Sigmoid colon (tissue), 7 donors: ENCODE results near the gene ARHGAP33. TPM values are rescaled to one million over a fixed set of nuclear protein-coding genes. Genes with fewer than 3 reads are reported as not detected.
"Not testable (repeated sequence)": the region's sequence is repeated elsewhere in the genome, so short reads cannot be mapped to it uniquely, and the experiment has no call there.

ENCODE experiments used
- DNase-seq: peaks from one replicate; pipeline ENCODE4 v3.0.0-alpha.2; 2019
- H3K27ac ChIP-seq, 4 donors: fragments of 200-600 bp; sonication (generic); one replicate each; pipeline ENCODE4 v1.5.1; 2016 to 2019; ENCODE audit warnings: mild to moderate bottlenecking in 1 of 4
- H3K27me3 ChIP-seq, 3 donors: fragments of 200-600 bp; sonication (generic); one replicate each; pipeline ENCODE4 v1.5.1; 2019; ENCODE audit warnings: mild to moderate bottlenecking in 1 of 3
- H3K36me3 ChIP-seq, 4 donors: fragments of 200-600 bp; sonication (generic); one replicate each; pipeline ENCODE4 v1.5.1; 2016 to 2019
- H3K4me1 ChIP-seq, 4 donors: fragments of 200-600 bp; sonication (generic); one replicate each; pipeline ENCODE4 v1.5.1; 2017 to 2019
- H3K4me3 ChIP-seq, 4 donors: fragments of 200-600 bp; sonication (generic); one replicate each; pipeline ENCODE4 v1.5.1; 2017 to 2019; ENCODE audit warnings: mild to moderate bottlenecking in 2 of 4, moderate library complexity in 1 of 4
- H3K9me3 ChIP-seq, 4 donors: fragments of 200-600 bp in 3 of 4; sonication (generic) in 3 of 4; one replicate each; pipeline versions ENCODE4 v1.5.1 to v1.6.1; 2013 to 2019
- CTCF ChIP-seq, 4 experiments: fragments of 450-650 bp in 3 of 4; fragments of 200-600 bp in 1 of 4; IDR thresholded peaks; one replicate each; pipeline ENCODE4 v1.5.1; 2016 to 2019; ENCODE audit warnings: antibody characterized with exemption in 4 of 4, mild to moderate bottlenecking in 3 of 4, moderate library complexity in 2 of 4
- EP300 ChIP-seq, 4 donors: sonication (generic); formaldehyde crosslinking; IDR thresholded peaks; one replicate each; pipeline ENCODE4 v1.6.1; 2017; ENCODE audit warnings: antibody characterized with exemption in 4 of 4
- POLR2A ChIP-seq, 2 donors: fragments of 450-650 bp; IDR thresholded peaks; one replicate each; pipeline ENCODE4 v1.6.1; 2016; ENCODE audit warnings: antibody characterized with exemption in 2 of 2, mild to moderate bottlenecking in 2 of 2, moderate library complexity in 2 of 2
- POLR2AphosphoS5 ChIP-seq, 4 donors: sonication (generic); formaldehyde crosslinking; IDR thresholded peaks; one replicate each; pipeline ENCODE4 v1.6.1; 2017; ENCODE audit warnings: antibody characterized with exemption in 4 of 4
- WGBS, 2 donors: extraction: QIAGEN DNeasy Blood & Tissue Kit; methylation state at CpG; one replicate each; pipeline ENCODE4 v1.1.7; 2013; 5-methylcytosine and 5-hydroxymethylcytosine counted together
- intact Hi-C: fragments of 100-400 bp; cut with DNase I; formaldehyde crosslinking; loops from one replicate; pipeline ENCODE4 v1.15.1; 2023
- polyA plus RNA-seq, 3 donors: library from polyadenylated mRNA; stranded (reverse); fragments of 200-250 nt; gene quantifications; one replicate each; pipeline ENCODE4 v1.2.3, GENCODE V29; 2013
- total RNA-seq, 4 donors: library from RNA; depleted of rRNA; stranded (reverse); fragments of >200 nt; gene quantifications; one replicate each; pipeline ENCODE4 v1.1.0, GENCODE V29; 2016
- donor health status: healthy with polysubstance abuse.
- donor health status: Bipolar disorder and iron deficiency.
- donor health status: healthy.

The ARHGAP33 gene
- total and polyA plus RNA-seq, 7 donors = 0.60 to 11.9 (median 6.1) TPM

- Histone ChIP-seq H3K9me3 (no peaks in the 10 kb centered on the region), H3K27ac (no peak overlapping the region), H3K36me3 (peaks cover 0 to 44% (median 12%) of the 10 kb centered on the region in 4 donors), H3K27me3 (no peaks in the 10 kb centered on the region), H3K4me3 (no peak overlapping the region), H3K4me1 (peaks cover 0 to 11% (median 0%) of the 10 kb centered on the region in 4 donors)
- WGBS, 2 donors = 88 to 90% methylated on average over 11 of the region's 11 CpGs
- TF ChIP-seq POLR2AphosphoS5 (IDR thresholded peaks at IDR 0.05) (no peak), CTCF (IDR thresholded peaks at IDR 0.05) (no peak), EP300 (IDR thresholded peaks at IDR 0.05) (no peak), POLR2A (IDR thresholded peaks at IDR 0.05) (no peak)
- no peak for DNase-seq
- intact Hi-C loops = no loop called here
Measured at GRCh38 chr19:35766571-35767104, 8.7 kb upstream of the ARHGAP33 start.

- Histone ChIP-seq H3K4me3 (no peak overlapping the region), H3K36me3 (peaks cover 0 to 36% (median 7%) of the 10 kb centered on the region in 4 donors), H3K4me1 (peaks cover 0 to 11% (median 0%) of the 10 kb centered on the region in 4 donors), H3K9me3 (no peaks in the 10 kb centered on the region), H3K27me3 (no peaks in the 10 kb centered on the region), H3K27ac (no peak overlapping the region)
- WGBS, 2 donors = 79 to 89% methylated on average over 34 of the region's 34 CpGs
- intact Hi-C loops = no loop called here
- TF ChIP-seq CTCF (IDR thresholded peaks at IDR 0.05) = no peak
- no peak for TF ChIP-seq EP300 (IDR thresholded peaks at IDR 0.05)
- no peak for TF ChIP-seq POLR2AphosphoS5 (IDR thresholded peaks at IDR 0.05)
- no peak for DNase-seq
Measured at GRCh38 chr19:35767288-35768081, 7.9 kb upstream of the ARHGAP33 start.

GRCh38 chr19:35768082-35768421 is 7.3 kb upstream of the ARHGAP33 start:
- Histone ChIP-seq H3K27me3 (no peaks in the 10 kb centered on the region), H3K4me1 (peaks cover 0 to 11% (median 0%) of the 10 kb centered on the region in 4 donors), H3K9me3 (no peaks in the 10 kb centered on the region), H3K4me3 (no peak overlapping the region), H3K27ac (no peak overlapping the region), H3K36me3 (peaks cover 0 to 30% (median 7%) of the 10 kb centered on the region in 4 donors)
- 88 to 92% methylated on average over 15 of the region's 15 CpGs for WGBS, 2 donors
- intact Hi-C loops = no loop called here
- TF ChIP-seq EP300 (IDR thresholded peaks at IDR 0.05) = no peak
- no peak for TF ChIP-seq POLR2AphosphoS5 (IDR thresholded peaks at IDR 0.05)
- no peak for TF ChIP-seq CTCF (IDR thresholded peaks at IDR 0.05)
- no peak for TF ChIP-seq POLR2A (IDR thresholded peaks at IDR 0.05)
- no peak for DNase-seq

- 93 to 95% methylated on average over 5 of the region's 5 CpGs for WGBS, 2 donors
- DNase-seq, H3K27ac ChIP-seq, H3K4me3 ChIP-seq, H3K9me3 ChIP-seq, H3K27me3 ChIP-seq, intact Hi-C loops, H3K36me3 ChIP-seq: not testable (repeated sequence)
- H3K4me1 ChIP-seq = peaks cover 0 to 30% (median 14%) of the 10 kb centered on the region in 4 donors
Measured at GRCh38 chr19:35772362-35772761, 3.0 kb upstream of the ARHGAP33 start.

- intact Hi-C loops = no loop called here
- peaks cover 0 to 22% (median 14%) of the 10 kb centered on the region in 4 donors for H3K4me1 ChIP-seq
- no peaks in the 10 kb centered on the region for H3K9me3 ChIP-seq
- H3K27ac ChIP-seq = no peak overlapping the region
- no peak overlapping the region for H3K4me3 ChIP-seq
- no peaks in the 10 kb centered on the region for H3K27me3 ChIP-seq
- H3K36me3 ChIP-seq = peaks cover 0 to 6% (median 3%) of the 10 kb centered on the region in 4 donors
- TF ChIP-seq CTCF (IDR thresholded peaks at IDR 0.05) (no peak), EP300 (IDR thresholded peaks at IDR 0.05) (no peak), POLR2AphosphoS5 (IDR thresholded peaks at IDR 0.05) (no peak), POLR2A (IDR thresholded peaks at IDR 0.05) (no peak)
- DNase-seq = no peak
- 43 to 74% methylated on average over 9 of the region's 9 CpGs for WGBS, 2 donors
Measured at GRCh38 chr19:35773020-35773806, 2.2 kb upstream of the ARHGAP33 start.
